ENCODE data around the gene RLN1.
"Not testable (repeated sequence)": the region's sequence is repeated elsewhere in the genome, so short reads cannot be mapped to it uniquely, and the experiment has no call there.

The RLN1 gene

DNA sequence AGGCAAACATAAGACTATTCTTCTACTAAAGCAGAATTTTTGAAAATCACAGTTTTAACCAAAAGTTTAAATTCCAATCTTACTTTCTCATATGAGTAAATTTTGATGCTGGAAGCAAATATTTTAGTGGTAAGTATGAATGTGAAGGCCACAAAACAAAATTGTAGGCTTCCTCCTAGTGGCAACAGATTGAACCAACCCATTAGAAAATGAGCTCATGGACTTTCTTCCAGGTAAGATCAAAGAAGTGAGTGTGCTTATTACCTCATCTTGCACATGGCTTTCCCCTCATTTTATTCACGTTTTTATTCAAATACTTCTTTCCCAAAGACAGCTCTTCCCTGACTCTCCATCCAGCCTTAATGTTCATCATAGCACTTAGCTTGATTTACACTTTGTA lies 18.6 kb downstream of the RLN1 start:
- ChIA-PET POLR2A (no interaction called here), CTCF (interaction anchor here (1.0 to 1.1 kb wide), 2 partner anchors 15 to 279 kb away, joined by 3 read pairs; no protein-coding TSS in a partner anchor)
- no peak for DNase-seq (ENCODE audit: extremely low spot score)
- TF ChIP-seq, protein P1, sequence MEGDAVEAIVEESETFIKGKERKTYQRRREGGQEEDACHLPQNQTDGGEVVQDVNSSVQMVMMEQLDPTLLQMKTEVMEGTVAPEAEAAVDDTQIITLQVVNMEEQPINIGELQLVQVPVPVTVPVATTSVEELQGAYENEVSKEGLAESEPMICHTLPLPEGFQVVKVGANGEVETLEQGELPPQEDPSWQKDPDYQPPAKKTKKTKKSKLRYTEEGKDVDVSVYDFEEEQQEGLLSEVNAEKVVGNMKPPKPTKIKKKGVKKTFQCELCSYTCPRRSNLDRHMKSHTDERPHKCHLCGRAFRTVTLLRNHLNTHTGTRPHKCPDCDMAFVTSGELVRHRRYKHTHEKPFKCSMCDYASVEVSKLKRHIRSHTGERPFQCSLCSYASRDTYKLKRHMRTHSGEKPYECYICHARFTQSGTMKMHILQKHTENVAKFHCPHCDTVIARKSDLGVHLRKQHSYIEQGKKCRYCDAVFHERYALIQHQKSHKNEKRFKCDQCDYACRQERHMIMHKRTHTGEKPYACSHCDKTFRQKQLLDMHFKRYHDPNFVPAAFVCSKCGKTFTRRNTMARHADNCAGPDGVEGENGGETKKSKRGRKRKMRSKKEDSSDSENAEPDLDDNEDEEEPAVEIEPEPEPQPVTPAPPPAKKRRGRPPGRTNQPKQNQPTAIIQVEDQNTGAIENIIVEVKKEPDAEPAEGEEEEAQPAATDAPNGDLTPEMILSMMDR (IDR thresholded peaks at IDR 0.05; ENCODE audit: control extremely low read depth, extremely low read depth, low read depth, missing control alignments) = no peak

DNA sequence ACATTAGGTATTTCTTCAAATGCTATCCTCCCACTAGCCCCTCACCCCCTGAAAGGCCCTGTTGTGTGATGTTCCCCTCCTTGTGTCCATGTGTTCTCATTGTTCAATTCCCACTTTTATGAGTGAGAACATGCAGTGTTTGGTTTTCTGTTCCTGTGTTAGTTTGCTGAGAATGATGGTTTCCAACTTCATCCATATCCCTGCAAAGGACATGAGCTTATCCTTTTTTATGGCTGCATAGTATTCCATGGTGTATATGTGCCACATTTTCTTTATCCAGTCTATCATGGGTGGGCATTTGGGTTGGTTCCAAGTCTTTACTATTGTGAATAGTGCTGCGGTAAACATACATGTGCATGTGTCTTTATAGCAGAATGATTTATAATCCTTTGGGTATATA lies 23.3 kb downstream of the RLN1 start:
- DNase-seq (ENCODE audit: extremely low spot score); CTCF ChIA-PET; POLR2A ChIA-PET: not testable (repeated sequence)

DNA sequence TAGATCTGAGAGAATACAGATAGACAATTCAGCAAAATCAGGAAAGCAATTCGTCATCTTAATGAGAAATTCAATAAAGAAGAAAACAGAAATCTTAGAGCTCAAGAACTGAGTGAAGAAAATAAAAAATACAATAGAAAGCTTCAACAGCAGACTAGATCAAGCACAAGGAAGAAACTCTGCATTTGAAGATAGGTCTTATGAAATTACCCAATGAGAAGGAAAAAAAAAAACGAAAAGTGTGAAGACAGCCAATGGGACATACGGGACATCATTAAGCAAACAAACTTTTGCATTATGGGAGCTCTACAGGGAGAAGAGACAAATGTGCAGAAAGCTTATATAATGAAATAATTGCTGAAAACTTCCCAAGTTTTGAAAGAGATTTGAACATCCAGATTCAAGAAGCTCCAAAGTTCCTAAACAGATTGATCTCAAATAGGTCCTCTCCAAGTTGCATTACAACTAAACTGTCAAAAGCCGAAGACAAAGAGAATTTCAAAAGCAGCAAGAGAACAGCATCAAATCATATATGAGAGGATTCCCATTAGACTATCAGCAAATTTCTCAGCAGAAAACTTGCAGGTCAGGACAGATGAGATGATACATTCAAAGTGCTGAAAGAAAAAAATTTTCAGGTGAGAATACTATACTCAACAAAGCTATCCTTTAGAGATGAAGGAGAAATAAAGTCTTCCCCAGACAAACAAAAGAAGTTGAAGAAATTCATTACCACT lies 24.3 kb downstream of the RLN1 start:
- ChIA-PET CTCF (interaction anchor here (0.8 to 1.0 kb wide), 2 partner anchors 15 to 20 kb away, joined by 3 read pairs; no protein-coding TSS in a partner anchor), POLR2A (no interaction called here)
- DNase-seq (ENCODE audit: extremely low spot score) = no peak
- TF ChIP-seq, protein P1 (IDR thresholded peaks at IDR 0.05; ENCODE audit: control extremely low read depth, extremely low read depth, low read depth, missing control alignments) = no peak

DNA sequence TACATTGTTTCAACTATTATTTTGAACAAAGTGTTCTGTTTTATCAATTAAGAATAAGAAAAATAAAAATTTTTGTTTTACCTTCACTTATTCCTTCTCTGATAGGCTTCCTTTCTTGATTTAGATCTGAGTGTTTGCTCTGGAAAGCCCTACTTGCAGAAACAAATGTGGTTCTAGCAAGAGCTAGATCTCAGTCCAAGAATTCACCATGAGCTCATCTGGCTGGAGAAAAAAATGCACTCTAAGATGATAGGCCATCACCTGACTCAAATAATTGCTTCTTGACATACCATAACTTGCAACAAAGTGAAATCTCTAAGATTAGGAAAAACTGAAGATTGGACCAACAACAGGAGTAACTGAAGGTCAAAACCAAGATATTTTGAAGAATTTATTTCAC lies 28.8 kb downstream of the RLN1 start:
- no peak for DNase-seq (ENCODE audit: extremely low spot score)
- ChIA-PET POLR2A (no interaction called here), CTCF (interaction anchor here (1.3 kb wide), 1 partner anchor 49 kb away, joined by 3 read pairs; no protein-coding TSS in a partner anchor)
- TF ChIP-seq, protein P1 (IDR thresholded peaks at IDR 0.05; ENCODE audit: control extremely low read depth, extremely low read depth, low read depth, missing control alignments) = no peak

DNA sequence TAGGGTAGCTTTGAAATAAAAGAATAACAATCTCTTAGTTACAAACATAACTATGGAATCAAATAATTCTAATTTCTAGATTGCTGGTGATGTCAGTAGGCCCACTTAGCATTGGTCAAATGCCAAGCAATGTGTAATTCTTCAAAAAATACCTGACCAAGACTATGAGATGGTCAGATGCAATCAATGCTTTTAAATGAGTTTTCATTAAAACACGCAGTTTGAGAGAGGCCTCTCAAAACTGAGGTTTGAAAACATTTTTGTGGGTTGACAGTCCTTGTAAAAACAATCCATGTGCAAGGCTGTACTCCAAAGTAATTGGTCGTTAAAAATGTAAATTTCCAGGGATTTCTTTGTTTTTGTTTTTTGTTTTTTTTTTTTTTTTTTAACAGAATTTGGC lies 33.9 kb downstream of the RLN1 start:
- ChIA-PET CTCF (no interaction called here), POLR2A (no interaction called here)
- TF ChIP-seq, protein P1 (IDR thresholded peaks at IDR 0.05; ENCODE audit: control extremely low read depth, extremely low read depth, low read depth, missing control alignments) = no peak
- DNase-seq (ENCODE audit: extremely low spot score) = no peak

DNA sequence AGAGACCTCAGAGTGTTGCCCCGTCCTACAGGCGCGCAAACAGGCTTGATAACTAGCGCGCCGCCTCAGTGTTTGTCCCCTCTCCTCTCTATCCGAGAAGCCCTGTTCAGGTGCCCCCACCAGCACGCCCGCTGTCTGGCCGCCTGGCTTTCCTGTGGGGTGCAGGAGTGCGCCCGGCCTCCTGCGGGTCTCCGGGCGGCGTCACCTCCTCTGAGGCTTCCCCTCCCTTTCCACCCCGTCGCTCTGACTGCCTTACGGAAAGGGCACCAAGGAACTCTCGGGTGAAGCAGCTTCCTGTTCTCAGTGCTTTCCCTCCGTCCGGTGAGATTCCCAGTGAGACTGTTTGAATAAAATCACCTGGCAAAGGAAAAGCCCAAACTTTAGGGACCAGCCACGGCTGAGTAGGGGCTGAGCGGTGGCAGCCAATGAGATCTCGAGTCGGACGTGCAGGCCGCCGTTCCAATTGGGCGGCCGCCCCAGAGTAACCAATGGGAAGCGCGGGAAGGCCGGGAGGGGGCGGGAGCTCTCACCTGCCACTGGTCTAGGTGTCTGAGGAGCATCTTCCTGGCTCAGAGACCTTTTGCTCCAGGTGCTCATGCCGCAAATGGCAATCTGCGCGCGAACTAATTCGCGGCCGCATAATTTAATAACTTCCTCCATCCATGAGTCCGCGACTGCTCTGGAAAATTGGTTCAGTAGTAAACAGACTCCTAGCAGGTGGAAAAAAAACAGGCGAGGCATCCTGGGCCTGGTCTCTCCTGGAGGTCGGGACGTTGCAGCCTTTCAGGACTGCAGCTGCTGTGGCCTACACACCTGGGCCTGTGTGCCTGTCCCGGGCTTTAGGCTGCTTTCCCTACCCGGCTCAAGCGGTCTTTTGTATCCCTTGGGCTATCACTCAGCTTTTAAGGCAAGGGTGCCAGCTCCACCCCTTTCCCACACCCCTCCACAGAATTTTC lies 35.6 kb downstream of the RLN1 start, which contains the start of gene RLN2:
Gene RLN2 (minus strand): TSS at position 877 of the 956 bp plus-strand sequence. CDS start 136 bp downstream, at position 741.
- CTCF ChIA-PET; POLR2A ChIA-PET; DNase-seq (ENCODE audit: extremely low spot score): not testable (repeated sequence)

DNA sequence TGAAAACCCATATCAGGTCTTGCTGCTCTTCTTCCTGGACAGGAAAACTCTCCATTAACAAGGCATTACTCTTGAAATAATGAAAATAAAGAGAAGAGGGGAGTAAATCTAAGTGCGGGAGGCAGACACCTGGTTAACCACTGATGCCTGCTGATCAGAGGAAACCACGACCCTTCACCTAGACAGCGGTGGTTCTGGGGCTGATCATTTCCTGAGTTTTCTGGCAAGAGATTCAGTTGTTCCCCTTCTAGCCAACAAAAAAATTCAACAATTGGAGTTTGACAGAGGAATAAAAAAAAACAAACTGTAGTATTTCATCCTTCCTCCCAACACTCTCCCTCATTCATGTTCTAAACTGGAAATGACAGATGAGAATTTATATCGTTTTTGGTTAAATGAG lies 38.1 kb downstream of the RLN1 start:
- ChIA-PET CTCF (interaction anchor here (1.5 kb wide), 1 partner anchor 27 kb away, joined by 5 read pairs; no protein-coding TSS in a partner anchor), POLR2A (no interaction called here)
- no peak for DNase-seq (ENCODE audit: extremely low spot score)
- TF ChIP-seq, protein P1 (IDR thresholded peaks at IDR 0.05; ENCODE audit: control extremely low read depth, extremely low read depth, low read depth, missing control alignments) = no peak

Measured in GM10248 (cell line).